ENCODE measurements around the gene SGMS1.

Gene SGMS1

DNA sequence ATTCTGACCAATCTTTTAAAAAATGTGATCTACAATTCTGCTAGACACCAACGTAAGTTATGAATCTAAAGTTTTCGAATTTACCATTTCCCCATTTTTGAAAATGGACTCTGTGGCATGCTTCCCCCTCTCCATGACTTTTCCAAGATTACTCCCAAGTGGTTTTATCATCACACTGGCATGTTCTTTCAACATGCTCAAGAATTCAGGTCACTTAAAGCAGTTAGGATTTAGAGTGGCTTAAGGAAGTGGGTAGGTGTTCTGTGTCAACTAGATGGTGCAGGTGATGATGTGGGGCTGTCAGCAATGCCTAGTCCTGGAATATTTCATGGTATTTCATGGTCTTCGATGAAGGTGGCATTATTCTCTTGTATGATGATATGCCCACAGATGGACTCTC, 208.5 kb downstream of the SGMS1 start:
- Histone ChIP-seq H3K4me2 (no peak overlapping the region), H3K4me3 (IDR thresholded peaks at IDR 0.05; ENCODE audit: insufficient read depth, low read depth, low read length) (no peak overlapping the region), H4K20me1 (ENCODE audit: insufficient read depth) (no peaks in the 10 kb centered on the region), H3K27ac (no peak overlapping the region), H2AFZ (ENCODE audit: low read depth) (no peak overlapping the region), H3K9ac (no peak overlapping the region), H3K4me1 (ENCODE audit: low read depth, poor library complexity, severe bottlenecking) (peaks cover 6% of the 10 kb centered on the region), H3K27me3 (ENCODE audit: insufficient read depth, low read depth) (no peaks in the 10 kb centered on the region), H3K36me3 (ENCODE audit: insufficient read depth) (no peaks in the 10 kb centered on the region), H3K79me2 (ENCODE audit: insufficient read depth, low read depth) (peaks cover 15% of the 10 kb centered on the region; the same call in 1 of the 2 replicates)
- TF ChIP-seq CTCF (conservative IDR thresholded peaks at IDR 0.05; ENCODE audit: low read depth, low read length): no peak

GRCh38 chr10:50410066-50410811, 213.5 kb downstream of the SGMS1 start:
- Histone ChIP-seq H3K4me3 (IDR thresholded peaks at IDR 0.05; ENCODE audit: insufficient read depth, low read depth, low read length) (no peak overlapping the region), H3K36me3 (ENCODE audit: insufficient read depth) (no peaks in the 10 kb centered on the region), H3K4me1 (ENCODE audit: low read depth, poor library complexity, severe bottlenecking) (no peaks in the 10 kb centered on the region), H3K27ac (no peak overlapping the region), H3K9ac (no peak overlapping the region), H4K20me1 (ENCODE audit: insufficient read depth) (no peaks in the 10 kb centered on the region), H3K79me2 (ENCODE audit: insufficient read depth, low read depth) (no peaks in the 10 kb centered on the region; the same call in 1 of the 2 replicates), H2AFZ (ENCODE audit: low read depth) (no peak overlapping the region), H3K27me3 (ENCODE audit: insufficient read depth, low read depth) (no peaks in the 10 kb centered on the region), H3K4me2 (no peak overlapping the region)
- TF ChIP-seq CTCF (conservative IDR thresholded peaks at IDR 0.05; ENCODE audit: low read depth, low read length): no peak

GRCh38 chr10:50407076-50407801, 216.5 kb downstream of the SGMS1 start:
- H3K4me3 ChIP-seq (IDR thresholded peaks at IDR 0.05; ENCODE audit: insufficient read depth, low read depth, low read length): no peak overlapping the region
- H3K36me3 ChIP-seq (ENCODE audit: insufficient read depth): no peaks in the 10 kb centered on the region
- H3K4me2 ChIP-seq: no peak overlapping the region
- TF ChIP-seq CTCF (conservative IDR thresholded peaks at IDR 0.05; ENCODE audit: low read depth, low read length): no peak
- no peak overlapping the region for H3K27ac ChIP-seq
- H3K9ac ChIP-seq: no peak overlapping the region
- no peaks in the 10 kb centered on the region for H4K20me1 ChIP-seq (ENCODE audit: insufficient read depth)
- no peaks in the 10 kb centered on the region for H3K27me3 ChIP-seq (ENCODE audit: insufficient read depth, low read depth)
- peaks cover 6% of the 10 kb centered on the region; the same call in 1 of the 2 replicates for H3K79me2 ChIP-seq (ENCODE audit: insufficient read depth, low read depth)
- H2AFZ ChIP-seq (ENCODE audit: low read depth): no peak overlapping the region
- H3K4me1 ChIP-seq (ENCODE audit: low read depth, poor library complexity, severe bottlenecking): no peaks in the 10 kb centered on the region

- H3K4me1 ChIP-seq (ENCODE audit: low read depth, poor library complexity, severe bottlenecking): no peaks in the 10 kb centered on the region
These were observed 217.2 kb downstream of the SGMS1 start for GRCh38 chr10:50406457-50407070.

More at GRCh38 chr10:50406457-50407070, 217.2 kb downstream of the SGMS1 start:
- no peak for TF ChIP-seq CTCF (conservative IDR thresholded peaks at IDR 0.05; ENCODE audit: low read depth, low read length)
- Histone ChIP-seq H4K20me1 (ENCODE audit: insufficient read depth) (no peaks in the 10 kb centered on the region), H2AFZ (ENCODE audit: low read depth) (no peak overlapping the region), H3K4me3 (IDR thresholded peaks at IDR 0.05; ENCODE audit: insufficient read depth, low read depth, low read length) (no peak overlapping the region), H3K79me2 (ENCODE audit: insufficient read depth, low read depth) (peaks cover 6% of the 10 kb centered on the region; the same call in 1 of the 2 replicates), H3K27me3 (ENCODE audit: insufficient read depth, low read depth) (no peaks in the 10 kb centered on the region), H3K4me2 (no peak overlapping the region), H3K27ac (no peak overlapping the region), H3K9ac (no peak overlapping the region), H3K36me3 (ENCODE audit: insufficient read depth) (no peaks in the 10 kb centered on the region)

Data from KMS-11 (cell line).